K562 (cell line): ENCODE data around the gene CD300C. TPM values are rescaled to one million over a fixed set of nuclear protein-coding genes. Genes with fewer than 3 reads are reported as not detected.

ENCODE experiments used
- ATAC-seq: fragments of 200-7000 bp; cut with Tn5 transposase; 3 replicates; pipeline ENCODE4 v1.9.1; 2020; ENCODE audit warnings: moderate library complexity
- BruUV-seq: library from RNA; stranded (reverse); fragments of 400-500 nt; replicated peaks from 2 replicates; lab custom pipeline; 2021; lab: Mats Ljungman, UMichigan
- CTCF ChIA-PET: fragments of 300-600 bp; formaldehyde crosslinking; extraction: SDS; loops from one replicate; lab custom pipeline; 2021; ENCODE audit warnings: low intra/inter-chr PET ratio; lab: Yijun Ruan, JAX
- POLR2A ChIA-PET: fragments of 300-600, 350-650 bp; sonication (Branson Sonifier 250); formaldehyde crosslinking; extraction: SDS; loops from one replicate; lab custom pipeline; 2021; ENCODE audit warnings: antibody characterized with exemption, inconsistent platforms; lab: Yijun Ruan, JAX
- DNase-seq, 4 experiments: peaks; one replicate each; pipeline versions ENCODE4 v3.0.0 to v3.0.0-alpha.2; 2011 to 2018; ENCODE audit warnings: low spot score in 3 of 4, mixed read lengths in 3 of 4; ENCODE audit errors: extremely low read depth in 1 of 4
- FAIRE-seq: peaks from 2 replicates; lab custom pipeline; 2011; peaks lifted over from hg19 to GRCh38; lab: Jason Lieb, UNC
- H2AFZ ChIP-seq: 2 replicates; pipeline ENCODE4 v1.6.0; 2011; ENCODE audit warnings: low read depth, low read length, control low read depth, inconsistent platforms
- H3K27ac ChIP-seq: fragments of 200-600 bp; 3 replicates; pipeline ENCODE4 v1.8.0; 2011; ENCODE audit warnings: low read depth, mild to moderate bottlenecking, control low read depth, inconsistent platforms, low read length, moderate library complexity, mixed read lengths; ENCODE audit errors: extremely low read depth
- H3K27me3 ChIP-seq, 2 experiments: fragments of 300-600 bp in 1 of 2; 2 replicates in 1 of 2; 3 replicates in 1 of 2; pipeline versions ENCODE4 v1.6.0 to v1.8.0; 2011; ENCODE audit warnings: inconsistent platforms in 2 of 2, low read length in 2 of 2, mild to moderate bottlenecking in 1 of 2, mixed read lengths in 1 of 2, moderate library complexity in 1 of 2; ENCODE audit not compliant: control insufficient read depth in 2 of 2, insufficient read depth in 2 of 2
- H3K36me3 ChIP-seq: fragments of 300-600 bp; 3 replicates; pipeline ENCODE4 v1.8.0; 2011; ENCODE audit warnings: mild to moderate bottlenecking, low read length, inconsistent platforms; ENCODE audit not compliant: control insufficient read depth, insufficient read depth
- H3K4me1 ChIP-seq, 2 experiments: fragments of 200-600 bp in 1 of 2; replicated peaks in 1 of 2; 2 replicates in 1 of 2; 3 replicates in 1 of 2; pipeline versions ENCODE4 v1.5.1 to v1.8.0; 2011; ENCODE audit warnings: inconsistent platforms in 2 of 2, low read length in 2 of 2, mild to moderate bottlenecking in 1 of 2, mixed read lengths in 1 of 2, moderate library complexity in 1 of 2; ENCODE audit not compliant: control insufficient read depth in 2 of 2, insufficient read depth in 2 of 2
- H3K4me2 ChIP-seq: 2 replicates; pipeline ENCODE4 v1.6.1; 2011; ENCODE audit warnings: low read length, control low read depth, inconsistent platforms, mixed read lengths; ENCODE audit not compliant: insufficient read depth
- H3K4me3 ChIP-seq: fragments of 200-600 bp; sonication (generic), shearing (Covaris generic); 2 replicates; pipeline ENCODE4 v1.5.1; 2016; ENCODE audit warnings: control low read depth, inconsistent platforms
- H3K79me2 ChIP-seq: fragments of 200-600 bp; 3 replicates; pipeline ENCODE4 v1.8.0; 2011; ENCODE audit warnings: low read length, inconsistent platforms; ENCODE audit not compliant: control insufficient read depth, insufficient read depth
- H3K9ac ChIP-seq, 2 experiments: 2 replicates each; pipeline versions ENCODE4 v1.6.0 to v1.6.1; 2011; ENCODE audit warnings: low read depth in 2 of 2, low read length in 2 of 2, control low read depth in 1 of 2, inconsistent platforms in 1 of 2, mild to moderate bottlenecking in 1 of 2, mixed read lengths in 1 of 2; ENCODE audit not compliant: insufficient read depth in 1 of 2
- H3K9me1 ChIP-seq: one replicate; pipeline ENCODE4 v1.6.0; 2011; ENCODE audit warnings: inconsistent platforms, mild to moderate bottlenecking, low read length, moderate library complexity; ENCODE audit not compliant: control insufficient read depth, insufficient read depth
- H3K9me3 ChIP-seq: replicated peaks from 2 replicates; pipeline ENCODE4 v1.5.1; 2011; ENCODE audit warnings: low read depth, low read length, inconsistent platforms; ENCODE audit not compliant: control insufficient read depth, insufficient read depth
- H4K20me1 ChIP-seq: replicated peaks from 2 replicates; pipeline ENCODE4 v1.6.1; 2011; ENCODE audit warnings: low read length, inconsistent platforms, mixed read lengths; ENCODE audit not compliant: control insufficient read depth, insufficient read depth
- ARID2 ChIP-seq: fragments of 450-650 bp; IDR thresholded peaks from 2 replicates; pipeline ENCODE4 v1.6.1; 2017; ENCODE audit warnings: antibody characterized with exemption, mild to moderate bottlenecking
- HMGXB4 ChIP-seq: sonication (generic); formaldehyde crosslinking; IDR thresholded peaks from 2 replicates; pipeline ENCODE4 v1.8.1; 2023; ENCODE audit warnings: mild to moderate bottlenecking, missing genetic modification reagents
- HSF4 ChIP-seq: fragments of 250-450 bp; sonication (Bioruptor Pico); IDR thresholded peaks from 2 replicates; pipeline ENCODE4 v2.1.2; 2022; ENCODE audit warnings: mild to moderate bottlenecking, moderate library complexity, borderline replicate concordance
- ID3 ChIP-seq, 2 experiments: fragments of 250-450 bp in 1 of 2; fragments of 450-650 bp in 1 of 2; sonication (Bioruptor Pico) in 1 of 2; IDR thresholded peaks; 2 replicates each; pipeline versions ENCODE4 v1.6.1 to v1.8.0; 2016 to 2021; ENCODE audit warnings: mild to moderate bottlenecking in 2 of 2, moderate library complexity in 2 of 2, missing compliant biosample characterization in 1 of 2, missing genetic modification characterization in 1 of 2
- MITF ChIP-seq: IDR thresholded peaks from 2 replicates; pipeline ENCODE4 v1.6.1; 2014; ENCODE audit warnings: antibody characterized with exemption
- RAD51 ChIP-seq: fragments of 450-650 bp; IDR thresholded peaks from 2 replicates; pipeline ENCODE4 v1.7.1; 2016; ENCODE audit warnings: low read depth, mild to moderate bottlenecking, borderline replicate concordance
- RBM14 ChIP-seq: fragments of 200-400 bp; formaldehyde crosslinking; IDR thresholded peaks from 2 replicates; pipeline ENCODE4 v1.6.1; 2018; ENCODE audit warnings: low read depth, mild to moderate bottlenecking, low read length, moderate library complexity, borderline replicate concordance; ENCODE audit not compliant: insufficient read depth
- RBM39 ChIP-seq: fragments of 200-400 bp; formaldehyde crosslinking; optimal IDR thresholded peaks from 2 replicates; pipeline ENCODE3; 2018; ENCODE audit warnings: low read depth, low read length
- RNF2 ChIP-seq: sonication (generic); IDR thresholded peaks from 2 replicates; pipeline ENCODE4 v1.6.1; 2016
- SNAPC5 ChIP-seq: fragments of 250-450 bp; sonication (Bioruptor Pico); IDR thresholded peaks from 2 replicates; pipeline ENCODE4 v1.8.0; 2021; ENCODE audit warnings: moderate library complexity, mild to moderate bottlenecking, inconsistent platforms
- SRSF9 ChIP-seq: fragments of 200-400 bp; formaldehyde crosslinking; IDR thresholded peaks from 2 replicates; pipeline ENCODE4 v1.6.1; 2017; ENCODE audit warnings: low read depth, low read length, borderline replicate concordance
- XRCC3 ChIP-seq: fragments of 450-650 bp; IDR thresholded peaks from 2 replicates; pipeline ENCODE4 v1.6.1; 2017; ENCODE audit warnings: mild to moderate bottlenecking, moderate library complexity
- ZNF12 ChIP-seq: sonication (generic); formaldehyde crosslinking; IDR thresholded peaks from 2 replicates; pipeline ENCODE4 v1.4.0; 2020; ENCODE audit warnings: mild to moderate bottlenecking, missing genetic modification reagents
- WGBS: fragments of 100-300 bp; shearing (Covaris generic); methylation state at CpG from one replicate; pipeline ENCODE4 v1.1.6; 2016; ENCODE audit warnings: low coverage, mixed read lengths; ENCODE audit not compliant: insufficient coverage; ENCODE audit errors: missing lambda C conversion rate; 5-methylcytosine and 5-hydroxymethylcytosine counted together
- in situ Hi-C: fragments of 300-500 bp; cut with MboI; formaldehyde crosslinking; loops from 4 replicates; pipeline ENCODE4 v1.15.0; 2018; ENCODE audit warnings: inconsistent platforms, mixed read lengths
- intact Hi-C: fragments of 100-400 bp; cut with micrococcal nuclease; formaldehyde crosslinking; loops from 2 replicates; pipeline ENCODE4 v1.14.2; 2022
- polyA plus RNA-seq, 8 experiments: library from polyadenylated mRNA; depleted of rRNA in 4 of 8; stranded (reverse) in 5 of 8; unstranded in 3 of 8; fragments of >200 nt; fragmentation: Nextera tagmentation in 2 of 8; fragmentation: Illumina TruSeq in 1 of 8; extraction: Ambion mirVana in 2 of 8; extraction: Trizol in 1 of 8; gene quantifications; 2 replicates each; pipeline versions ENCODE4 v1.2.1 to v1.2.3, GENCODE V29; 2011 to 2014; ENCODE audit warnings: inconsistent platforms in 1 of 8, missing spikeins in 1 of 8
- total RNA-seq, 7 experiments: library from RNA; depleted of rRNA in 6 of 7; stranded (reverse); fragments of >200 nt in 6 of 7; fragmentation: Illumina TruSeq in 2 of 7; extraction: Trizol in 2 of 7; gene quantifications; 2 replicates each; pipeline versions ENCODE4 v1.2.1 to v1.2.3, GENCODE V29; 2011 to 2021; ENCODE audit warnings: low replicate concordance in 1 of 7

Gene CD300C
- total and polyA plus RNA-seq, 9 of the 15 experiments (the other 6 are each of a cell fraction or from before 2014, with no cell fraction given) = 0.04 to 0.16 (median 0.07) TPM; not detected in 6

GRCh38 chr17:74522381-74523105, 23.4 kb downstream of the CD300C start:
- H3K79me2 ChIP-seq = no peaks in the 10 kb centered on the region
- CTCF ChIA-PET = no interaction called here

More at GRCh38 chr17:74522381-74523105, 23.4 kb downstream of the CD300C start:
- FAIRE-seq (no peak), DNase-seq (no peak), ATAC-seq (no peak)
- no peak overlapping the region for H3K27ac ChIP-seq
- H4K20me1 ChIP-seq = no peaks in the 10 kb centered on the region
- no peak overlapping the region for H3K4me2 ChIP-seq
- H3K27me3 ChIP-seq = peaks cover 13 to 59% of the 10 kb centered on the region in 2 experiments; a peak in 3 of 5 replicates
- WGBS = 1% methylated on average over 10 of the region's 10 CpGs
- H3K4me3 ChIP-seq = no peak overlapping the region
- H3K36me3 ChIP-seq = no peaks in the 10 kb centered on the region
- intact Hi-C loops = no loop called here
- H2AFZ ChIP-seq = no peak overlapping the region
- POLR2A ChIA-PET = no interaction called here
- TF ChIP-seq ARID2 = no peak
- TF ChIP-seq MITF = no peak
- no peak for TF ChIP-seq RBM14
- no peak for TF ChIP-seq RAD51
- TF ChIP-seq RNF2 = no peak
- TF ChIP-seq ZNF12 = no peak
- TF ChIP-seq HMGXB4 = no peak
- TF ChIP-seq SNAPC5 (CRISPR knock-in tag) = no peak
- no peak for TF ChIP-seq ID3 (CRISPR knock-in tag; IDR thresholded peaks at IDR 0.05)
- no peak for TF ChIP-seq ID3 (tag; IDR thresholded peaks at IDR 0.05)
- no peak for TF ChIP-seq HSF4 (CRISPR knock-in tag)
- TF ChIP-seq XRCC3 = no peak
- TF ChIP-seq SRSF9 = no peak
- TF ChIP-seq RBM39 = no peak
- no peaks in the 10 kb centered on the region for H3K9me1 ChIP-seq
- H3K9ac ChIP-seq = no peak overlapping the region; a peak in 1 of 4 replicates
- in situ Hi-C loops = no loop called here
- H3K4me1 ChIP-seq = no peaks in the 10 kb centered on the region
- no peaks in the 10 kb centered on the region for H3K9me3 ChIP-seq
- no TSS peak for BruUV-seq
